Endothelial cell of umbilical vein (primary cell): ENCODE results near the gene PIM2. TPM values are rescaled to one million over a fixed set of nuclear protein-coding genes. Genes with fewer than 3 reads are reported as not detected.

Experiments
- BruUV-seq: library from RNA; stranded (reverse); fragments of 400-500 nt; replicated peaks from 2 replicates; lab custom pipeline; 2021; lab: Mats Ljungman, UMichigan
- CTCF ChIA-PET: fragments of 300-600, 350-600 bp; sonication (Branson Sonifier 250); formaldehyde crosslinking; loops from one replicate; lab custom pipeline; 2021; ENCODE audit warnings: antibody characterized with exemption, inconsistent platforms; lab: Charles Lee
- POLR2A ChIA-PET: fragments of 300-600, 350-600 bp; sonication (Branson Sonifier 250); formaldehyde crosslinking; loops from one replicate; lab custom pipeline; 2021; ENCODE audit warnings: antibody characterized with exemption, inconsistent platforms; lab: Charles Lee
- DNase-seq: peaks from one replicate; pipeline ENCODE4 v3.0.0-alpha.2; 2011; ENCODE audit warnings: low read depth, low spot score
- FAIRE-seq: peaks from 2 replicates; lab custom pipeline; 2011; peaks lifted over from hg19 to GRCh38; lab: Jason Lieb, UNC
- H2AFZ ChIP-seq: 2 replicates; pipeline ENCODE4 v1.6.0; 2012; ENCODE audit warnings: low read depth, low read length, control low read depth, inconsistent platforms
- H3K27ac ChIP-seq: 2 replicates; pipeline ENCODE4 v1.5.1; 2011; ENCODE audit warnings: low read depth, mild to moderate bottlenecking, control low read depth, low read length, moderate library complexity; ENCODE audit not compliant: insufficient read depth
- H3K27me3 ChIP-seq, 2 experiments: 2 replicates each; pipeline versions ENCODE4 v1.6.0 to v1.6.1; 2011; ENCODE audit warnings: low read length in 2 of 2, mixed read lengths in 1 of 2; ENCODE audit not compliant: control insufficient read depth in 2 of 2, insufficient read depth in 2 of 2
- H3K36me3 ChIP-seq, 2 experiments: 2 replicates in 1 of 2; 3 replicates in 1 of 2; pipeline ENCODE4 v1.5.1; 2011; ENCODE audit warnings: low read length in 2 of 2, mild to moderate bottlenecking in 1 of 2, moderate library complexity in 1 of 2; ENCODE audit not compliant: control insufficient read depth in 2 of 2, insufficient read depth in 2 of 2; ENCODE audit errors: extremely low read depth in 1 of 2
- H3K4me1 ChIP-seq: 3 replicates; pipeline ENCODE4 v1.5.1; 2011; ENCODE audit warnings: mild to moderate bottlenecking, low read length; ENCODE audit not compliant: control insufficient read depth, insufficient read depth; ENCODE audit errors: extremely low read depth
- H3K4me2 ChIP-seq: 2 replicates; pipeline ENCODE4 v1.6.1; 2011; ENCODE audit warnings: low read length, control low read depth, mixed read lengths; ENCODE audit not compliant: insufficient read depth
- H3K4me3 ChIP-seq, 3 experiments: fragments of 200-600 bp in 1 of 3; sonication (generic), shearing (Covaris generic) in 1 of 3; replicated peaks in 1 of 3; 2 replicates each; pipeline ENCODE4 v1.5.1; 2011 to 2016; ENCODE audit warnings: control low read depth in 3 of 3, low read length in 3 of 3, mild to moderate bottlenecking in 2 of 3, inconsistent platforms in 1 of 3, low read depth in 1 of 3, moderate library complexity in 1 of 3; ENCODE audit not compliant: insufficient read depth in 1 of 3
- H3K79me2 ChIP-seq: 2 replicates; pipeline ENCODE4 v1.6.0; 2012; ENCODE audit warnings: low read length, inconsistent platforms; ENCODE audit not compliant: control insufficient read depth, insufficient read depth
- H3K9ac ChIP-seq: replicated peaks from 2 replicates; pipeline ENCODE3; 2011; ENCODE audit warnings: low read length, control low read depth; ENCODE audit not compliant: insufficient read depth; ENCODE audit errors: extremely low read depth
- H3K9me1 ChIP-seq: replicated peaks from 3 replicates; pipeline ENCODE4 v1.6.0; 2011; ENCODE audit warnings: mild to moderate bottlenecking, low read length; ENCODE audit not compliant: control insufficient read depth, insufficient read depth; ENCODE audit errors: extremely low read depth
- H3K9me3 ChIP-seq: replicated peaks from 2 replicates; pipeline ENCODE4 v1.5.1; 2012; ENCODE audit warnings: low read length, inconsistent platforms; ENCODE audit not compliant: control insufficient read depth, insufficient read depth
- H4K20me1 ChIP-seq: replicated peaks from 2 replicates; pipeline ENCODE3; 2011; ENCODE audit warnings: mild to moderate bottlenecking, low read length; ENCODE audit not compliant: control insufficient read depth, insufficient read depth; ENCODE audit errors: extremely low read depth
- FOS ChIP-seq: IDR thresholded peaks from 2 replicates; pipeline ENCODE4 v1.6.1; 2011; ENCODE audit warnings: mild to moderate bottlenecking, low read length, moderate library complexity, borderline replicate concordance; ENCODE audit not compliant: insufficient read depth
- GATA2 ChIP-seq: IDR thresholded peaks from 2 replicates; pipeline ENCODE4 v1.7.0; 2011; ENCODE audit warnings: low read depth, mild to moderate bottlenecking, moderate library complexity, mixed read lengths, low read length; ENCODE audit not compliant: insufficient read length, insufficient read depth
- MYC ChIP-seq: IDR thresholded peaks from one replicate; pipeline ENCODE4 v1.6.1; 2011; ENCODE audit warnings: mild to moderate bottlenecking, low read depth, low read length
- POLR2A ChIP-seq: IDR thresholded peaks from 2 replicates; pipeline ENCODE4 v1.6.1; 2012; ENCODE audit warnings: low read depth, mild to moderate bottlenecking, control low read depth, low read length
- POLR2AphosphoS5 ChIP-seq: IDR thresholded peaks from 2 replicates; pipeline ENCODE4 v1.6.1; 2012; ENCODE audit warnings: low read depth, mild to moderate bottlenecking, control low read depth, low read length, moderate library complexity; ENCODE audit not compliant: insufficient read depth
- dilution Hi-C: fragments of 300-500 bp; cut with MboI; formaldehyde crosslinking; loops from one replicate; pipeline ENCODE4 v1.15.0; 2019; ENCODE audit warnings: low sequenced_read_pairs; ENCODE audit not compliant: extremely low pct_ligation_motif_present
- intact Hi-C: fragments of 100-400 bp; cut with micrococcal nuclease; formaldehyde crosslinking; loops from one replicate; pipeline ENCODE4 v1.10.0; 2022
- polyA plus RNA-seq, 4 experiments: library from polyadenylated mRNA; depleted of rRNA in 3 of 4; stranded (reverse) in 3 of 4; unstranded in 1 of 4; fragments of >200 nt; gene quantifications; 2 replicates each; pipeline versions ENCODE4 v1.2.1 to v1.2.3, GENCODE V29; 2011 to 2012; ENCODE audit warnings: missing spikeins in 1 of 4
- total RNA-seq: library from RNA; stranded (reverse); gene quantifications from 2 replicates; pipeline ENCODE4 v1.2.3, GENCODE V29; 2021
- TF ChIP-seq, protein P1 (sequence below), 2 donors: IDR thresholded peaks; 1 replicate in 1 of 2; 2 replicates in 1 of 2; pipeline ENCODE4 v1.5.1; 2011; ENCODE audit warnings: low read length in 2 of 2, mild to moderate bottlenecking in 2 of 2, moderate library complexity in 2 of 2, control low read depth in 1 of 2, inconsistent platforms in 1 of 2, low read depth in 1 of 2; ENCODE audit not compliant: insufficient read depth in 1 of 2; ENCODE audit errors: extremely low read depth in 1 of 2

The PIM2 gene
- total and polyA plus RNA-seq, 2 donors (not counting 3 experiments of a cell fraction or from before 2014, with no cell fraction given): 7.4 to 7.5 TPM

GRCh38 chrX:48914593-48915493 is 4.0 kb downstream of the PIM2 start:
- TF ChIP-seq POLR2AphosphoS5: no peak
- TF ChIP-seq GATA2: no peak
- no peak for TF ChIP-seq POLR2A
- TF ChIP-seq, protein P1, sequence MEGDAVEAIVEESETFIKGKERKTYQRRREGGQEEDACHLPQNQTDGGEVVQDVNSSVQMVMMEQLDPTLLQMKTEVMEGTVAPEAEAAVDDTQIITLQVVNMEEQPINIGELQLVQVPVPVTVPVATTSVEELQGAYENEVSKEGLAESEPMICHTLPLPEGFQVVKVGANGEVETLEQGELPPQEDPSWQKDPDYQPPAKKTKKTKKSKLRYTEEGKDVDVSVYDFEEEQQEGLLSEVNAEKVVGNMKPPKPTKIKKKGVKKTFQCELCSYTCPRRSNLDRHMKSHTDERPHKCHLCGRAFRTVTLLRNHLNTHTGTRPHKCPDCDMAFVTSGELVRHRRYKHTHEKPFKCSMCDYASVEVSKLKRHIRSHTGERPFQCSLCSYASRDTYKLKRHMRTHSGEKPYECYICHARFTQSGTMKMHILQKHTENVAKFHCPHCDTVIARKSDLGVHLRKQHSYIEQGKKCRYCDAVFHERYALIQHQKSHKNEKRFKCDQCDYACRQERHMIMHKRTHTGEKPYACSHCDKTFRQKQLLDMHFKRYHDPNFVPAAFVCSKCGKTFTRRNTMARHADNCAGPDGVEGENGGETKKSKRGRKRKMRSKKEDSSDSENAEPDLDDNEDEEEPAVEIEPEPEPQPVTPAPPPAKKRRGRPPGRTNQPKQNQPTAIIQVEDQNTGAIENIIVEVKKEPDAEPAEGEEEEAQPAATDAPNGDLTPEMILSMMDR (IDR thresholded peaks at IDR 0.05; ENCODE audit: extremely low read depth in 1 of 2, insufficient read depth in 1 of 2, low read depth in 1 of 2, low read length in 2 of 2): no peak
- no peak for TF ChIP-seq FOS
- no peak for TF ChIP-seq MYC
- FAIRE-seq (peak; percentile 35), DNase-seq (no peak)
- Histone ChIP-seq H3K4me1 (peaks cover 11% of the 10 kb centered on the region), H2AFZ (no peak overlapping the region), H3K27ac (no peak overlapping the region), H3K9ac (no peak overlapping the region), H3K4me2 (no peak overlapping the region), H3K9me1 (no peaks in the 10 kb centered on the region), H3K4me3 (no peak overlapping the region), H3K9me3 (no peaks in the 10 kb centered on the region), H3K27me3 (no peaks in the 10 kb centered on the region), H4K20me1 (no peaks in the 10 kb centered on the region), H3K79me2 (peaks cover 15% of the 10 kb centered on the region), H3K36me3 (no peaks in the 10 kb centered on the region)
- POLR2A ChIA-PET: no interaction called here
- intact Hi-C loops: no loop called here
- dilution Hi-C loops: no loop called here
- CTCF ChIA-PET: no interaction called here
- no TSS peak for BruUV-seq
